Measurements from ENCODE around the gene MYH4.

DNA sequence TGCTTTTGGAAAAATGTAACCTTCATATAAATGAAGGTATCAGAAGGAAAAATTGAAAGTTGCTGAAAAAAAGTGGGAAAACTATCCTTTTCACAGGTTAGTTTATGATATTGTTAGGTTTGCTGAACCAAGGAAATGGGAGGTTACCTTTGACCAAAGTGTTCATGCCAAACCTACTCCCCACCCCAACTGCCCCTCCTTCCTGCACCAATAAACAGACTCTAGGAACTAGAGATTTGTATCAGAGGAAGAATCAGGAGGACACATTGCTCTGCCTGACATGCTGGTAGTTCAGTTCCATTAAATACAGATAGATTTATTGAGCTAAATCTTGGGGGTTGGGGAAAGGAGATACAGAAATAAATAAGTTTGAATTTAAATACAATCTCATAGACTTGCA lies 65.8 kb downstream of the MYH4 start:
- no peak for TF ChIP-seq CTCF (IDR thresholded peaks at IDR 0.05)
- TF ChIP-seq EZH2 (IDR thresholded peaks at IDR 0.05): no peak

All from neural progenitor cell (in vitro differentiated cells).